ENCODE results near the gene MEIOC.

GRCh38 chr17:44627513-44628242 lies 28.6 kb upstream of the MEIOC start:
- TF ChIP-seq, protein P1, sequence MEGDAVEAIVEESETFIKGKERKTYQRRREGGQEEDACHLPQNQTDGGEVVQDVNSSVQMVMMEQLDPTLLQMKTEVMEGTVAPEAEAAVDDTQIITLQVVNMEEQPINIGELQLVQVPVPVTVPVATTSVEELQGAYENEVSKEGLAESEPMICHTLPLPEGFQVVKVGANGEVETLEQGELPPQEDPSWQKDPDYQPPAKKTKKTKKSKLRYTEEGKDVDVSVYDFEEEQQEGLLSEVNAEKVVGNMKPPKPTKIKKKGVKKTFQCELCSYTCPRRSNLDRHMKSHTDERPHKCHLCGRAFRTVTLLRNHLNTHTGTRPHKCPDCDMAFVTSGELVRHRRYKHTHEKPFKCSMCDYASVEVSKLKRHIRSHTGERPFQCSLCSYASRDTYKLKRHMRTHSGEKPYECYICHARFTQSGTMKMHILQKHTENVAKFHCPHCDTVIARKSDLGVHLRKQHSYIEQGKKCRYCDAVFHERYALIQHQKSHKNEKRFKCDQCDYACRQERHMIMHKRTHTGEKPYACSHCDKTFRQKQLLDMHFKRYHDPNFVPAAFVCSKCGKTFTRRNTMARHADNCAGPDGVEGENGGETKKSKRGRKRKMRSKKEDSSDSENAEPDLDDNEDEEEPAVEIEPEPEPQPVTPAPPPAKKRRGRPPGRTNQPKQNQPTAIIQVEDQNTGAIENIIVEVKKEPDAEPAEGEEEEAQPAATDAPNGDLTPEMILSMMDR (IDR thresholded peaks at IDR 0.05), result no peak
- TF ChIP-seq POLR2A (IDR thresholded peaks at IDR 0.05), result no peak
